LNCaP clone FGC (cell line): ENCODE measurements around the gene PHF10.

ENCODE experiments used
- DNase-seq: peaks from one replicate; pipeline ENCODE4 v3.0.0-alpha.2; 2011; ENCODE audit warnings: low read depth
- H3K4me3 ChIP-seq: 2 replicates; pipeline ENCODE4 v1.5.1; 2011; ENCODE audit warnings: mild to moderate bottlenecking, low read depth, low read length, control low read depth
- CTCF ChIP-seq: IDR thresholded peaks from 2 replicates; pipeline ENCODE4 v1.5.1; 2012; ENCODE audit warnings: mild to moderate bottlenecking; ENCODE audit not compliant: control insufficient read depth, insufficient read depth; ENCODE audit errors: extremely low read depth

PHF10 gene

GRCh38 chr6:169684056-169684455 lies 40.2 kb downstream of the PHF10 start:
- DNase-seq = no peak
- H3K4me3 ChIP-seq = no peak overlapping the region
- TF ChIP-seq CTCF = no peak

GRCh38 chr6:169678342-169678741 lies 46.0 kb downstream of the PHF10 start:
- H3K4me3 ChIP-seq = no peak overlapping the region
- no peak for DNase-seq
- no peak for TF ChIP-seq CTCF

GRCh38 chr6:169677096-169677495 lies 47.2 kb downstream of the PHF10 start:
- DNase-seq = no peak
- TF ChIP-seq CTCF = no peak
- no peak overlapping the region for H3K4me3 ChIP-seq

- H3K4me3 ChIP-seq = no peak overlapping the region
- TF ChIP-seq CTCF = no peak
- DNase-seq = no peak
Measured at GRCh38 chr6:169675011-169675410, 49.3 kb downstream of the PHF10 start.

GRCh38 chr6:169671563-169671962 lies 52.7 kb downstream of the PHF10 start:
- no peak overlapping the region for H3K4me3 ChIP-seq

GRCh38 chr6:169669889-169670288 lies 54.4 kb downstream of the PHF10 start:
- no peak for TF ChIP-seq CTCF
- DNase-seq = no peak
- H3K4me3 ChIP-seq = no peak overlapping the region

More at GRCh38 chr6:169671563-169671962, 52.7 kb downstream of the PHF10 start:
- TF ChIP-seq CTCF = no peak
- DNase-seq = no peak

- TF ChIP-seq CTCF = no peak
- DNase-seq = no peak
- H3K4me3 ChIP-seq = no peak overlapping the region
Measured at GRCh38 chr6:169669147-169669546, 55.2 kb downstream of the PHF10 start.
